ENCODE data around the gene MED13L. TPM values are rescaled to one million over a fixed set of nuclear protein-coding genes. Genes with fewer than 3 reads are reported as not detected.

MED13L gene
- total RNA-seq (97.3 and 115 TPM in 2 replicates), polyA plus RNA-seq (40.3 and 56.5 TPM in 2 replicates), polyA minus RNA-seq (ENCODE audit: low replicate concordance) (91.2 and 97.5 TPM in 2 replicates)
- 17.3 and 27.4 TPM in 2 replicates for polyA plus RNA-seq (2012)

GRCh38 chr12:116277467-116278278, at the start of gene MED13L:
TSS of gene MED13L (minus strand) at chr12:116277693. CDS start at chr12:116277131, 562 bp downstream.
- H3K36me3 ChIP-seq (ENCODE audit: control insufficient read depth, insufficient read depth, low read length): no peaks in the 10 kb centered on the region
- H3K4me3 ChIP-seq (replicated peaks in 1 of 4; ENCODE audit: control extremely low read depth in 1 of 4, insufficient read depth in 1 of 4, low read depth in 3 of 4, low read length in 4 of 4): peak within 1 kb of the TSS; percentile 80 to 95 (median 90)
- peak within 1 kb of the TSS; percentile 71 for H3K27ac ChIP-seq (ENCODE audit: insufficient read depth, low read length)
- H3K27me3 ChIP-seq (ENCODE audit: control insufficient read depth, insufficient read depth, low read length): no peaks in the 10 kb centered on the region
- peak within 1 kb of the TSS; percentile 78 for H2AFZ ChIP-seq (ENCODE audit: low read length)
- H3K4me1 ChIP-seq (ENCODE audit: control insufficient read depth, extremely low read depth, insufficient read depth, low read length): peaks cover 4% of the 10 kb centered on the region
- H3K9me3 ChIP-seq (ENCODE audit: control insufficient read depth, insufficient read depth, low read depth, low read length): no peaks in the 10 kb centered on the region
- peak; percentile 81 to 84 for DNase-seq (ENCODE audit: low read depth in 2 of 2)
- H3K4me2 ChIP-seq (ENCODE audit: extremely low read depth, insufficient read depth, low read length): peak within 1 kb of the TSS; percentile 81
- TF ChIP-seq CTCF (conservative IDR thresholded peaks at IDR 0.05 in 1 of 2, IDR thresholded peaks at IDR 0.05 in 1 of 2; ENCODE audit: low read depth in 1 of 2, low read length in 2 of 2): peak in 1 of 2 donors; percentile 2
- no peak for TF ChIP-seq EZH2 (IDR thresholded peaks at IDR 0.05; ENCODE audit: low read length, missing control alignments)
- peak within 1 kb of the TSS; percentile 77 for H3K9ac ChIP-seq (ENCODE audit: insufficient read depth, low read length)
- H3K79me2 ChIP-seq (ENCODE audit: control insufficient read depth, insufficient read depth, low read length): peaks cover 42% of the 10 kb centered on the region
- H4K20me1 ChIP-seq (ENCODE audit: control insufficient read depth, extremely low read depth, insufficient read depth, low read length): peaks cover 11% of the 10 kb centered on the region

- H3K9me3 ChIP-seq (ENCODE audit: control insufficient read depth, insufficient read depth, low read depth, low read length): no peaks in the 10 kb centered on the region
- H3K9ac ChIP-seq (ENCODE audit: insufficient read depth, low read length): no peak overlapping the region
- no peak overlapping the region for H3K4me3 ChIP-seq (replicated peaks in 1 of 4; ENCODE audit: control extremely low read depth in 1 of 4, insufficient read depth in 1 of 4, low read depth in 3 of 4, low read length in 4 of 4)
Observed at GRCh38 chr12:116325336-116325664, 47.8 kb upstream of the MED13L start.

More at GRCh38 chr12:116325336-116325664, 47.8 kb upstream of the MED13L start:
- H3K27me3 ChIP-seq (ENCODE audit: control insufficient read depth, insufficient read depth, low read length): no peaks in the 10 kb centered on the region
- H4K20me1 ChIP-seq (ENCODE audit: control insufficient read depth, extremely low read depth, insufficient read depth, low read length): no peaks in the 10 kb centered on the region
- no peak overlapping the region for H3K4me2 ChIP-seq (ENCODE audit: extremely low read depth, insufficient read depth, low read length)
- no peak overlapping the region for H3K27ac ChIP-seq (ENCODE audit: insufficient read depth, low read length)
- H2AFZ ChIP-seq (ENCODE audit: low read length): no peak overlapping the region
- TF ChIP-seq EZH2 (IDR thresholded peaks at IDR 0.05; ENCODE audit: low read length, missing control alignments) (no peak), CTCF (conservative IDR thresholded peaks at IDR 0.05 in 1 of 2, IDR thresholded peaks at IDR 0.05 in 1 of 2; ENCODE audit: low read depth in 1 of 2, low read length in 2 of 2) (no peak)
- H3K36me3 ChIP-seq (ENCODE audit: control insufficient read depth, insufficient read depth, low read length): no peaks in the 10 kb centered on the region
- H3K4me1 ChIP-seq (ENCODE audit: control insufficient read depth, extremely low read depth, insufficient read depth, low read length): peaks cover 4% of the 10 kb centered on the region
- H3K79me2 ChIP-seq (ENCODE audit: control insufficient read depth, insufficient read depth, low read length): no peaks in the 10 kb centered on the region
- DNase-seq (ENCODE audit: low read depth in 2 of 2): no peak
